ENCODE measurements around the gene SPOCK1.

The SPOCK1 gene

GRCh38 chr5:137228816-137229215 is 270.3 kb downstream of the SPOCK1 start:
- no peak for DNase-seq

GRCh38 chr5:137226081-137226480 is 273.0 kb downstream of the SPOCK1 start:
- no peak for DNase-seq

GRCh38 chr5:137223324-137224295 is 275.5 kb downstream of the SPOCK1 start:
- no peak for DNase-seq

GRCh38 chr5:137221943-137222342 is 277.2 kb downstream of the SPOCK1 start:
- no peak for DNase-seq

- DNase-seq: no peak
These were observed 278.6 kb downstream of the SPOCK1 start for GRCh38 chr5:137220523-137220927.

GRCh38 chr5:137218896-137219295 is 280.2 kb downstream of the SPOCK1 start:
- DNase-seq: no peak

- peak in 3 of 56 donors; percentile 24 to 53 (median 26) for DNase-seq
These were observed 280.7 kb downstream of the SPOCK1 start for GRCh38 chr5:137218471-137218870.

GRCh38 chr5:137217599-137218200 is 281.4 kb downstream of the SPOCK1 start:
- DNase-seq: no peak

- no peak for DNase-seq
These were observed 282.0 kb downstream of the SPOCK1 start for GRCh38 chr5:137216976-137217598.

- DNase-seq: no peak
These were observed 283.3 kb downstream of the SPOCK1 start for GRCh38 chr5:137215780-137216179.

- DNase-seq: no peak
These were observed 283.9 kb downstream of the SPOCK1 start for GRCh38 chr5:137215261-137215660.

- no peak for DNase-seq
These were observed 284.5 kb downstream of the SPOCK1 start for GRCh38 chr5:137214446-137215189.

GRCh38 chr5:137212471-137212870 is 286.7 kb downstream of the SPOCK1 start:
- DNase-seq: no peak

- DNase-seq: no peak
These were observed 289.8 kb downstream of the SPOCK1 start for GRCh38 chr5:137209232-137209809.

GRCh38 chr5:137207023-137207760 is 291.9 kb downstream of the SPOCK1 start:
- no peak for DNase-seq

GRCh38 chr5:137206030-137206715 is 293.0 kb downstream of the SPOCK1 start:
- DNase-seq: peak in 1 of 56 donors; percentile 26

GRCh38 chr5:137205231-137206027 is 293.7 kb downstream of the SPOCK1 start:
- no peak for DNase-seq

- DNase-seq: no peak
These were observed 296.0 kb downstream of the SPOCK1 start for GRCh38 chr5:137203011-137203632.

Data from nucleus accumbens (tissue), 56 donors.